HG03060 (cell line): ENCODE measurements around the gene GDF7.
"Not testable (repeated sequence)": the region's sequence is repeated elsewhere in the genome, so short reads cannot be mapped to it uniquely, and the experiment has no call there.

Experiments
- ATAC-seq: cut with Tn5 transposase; IDR thresholded peaks from one replicate; pipeline ENCODE4 v1.9.1; 2021; ENCODE audit warnings: low read depth, moderate number of reproducible peaks; ENCODE audit not compliant: unreplicated experiment

GDF7 gene

DNA sequence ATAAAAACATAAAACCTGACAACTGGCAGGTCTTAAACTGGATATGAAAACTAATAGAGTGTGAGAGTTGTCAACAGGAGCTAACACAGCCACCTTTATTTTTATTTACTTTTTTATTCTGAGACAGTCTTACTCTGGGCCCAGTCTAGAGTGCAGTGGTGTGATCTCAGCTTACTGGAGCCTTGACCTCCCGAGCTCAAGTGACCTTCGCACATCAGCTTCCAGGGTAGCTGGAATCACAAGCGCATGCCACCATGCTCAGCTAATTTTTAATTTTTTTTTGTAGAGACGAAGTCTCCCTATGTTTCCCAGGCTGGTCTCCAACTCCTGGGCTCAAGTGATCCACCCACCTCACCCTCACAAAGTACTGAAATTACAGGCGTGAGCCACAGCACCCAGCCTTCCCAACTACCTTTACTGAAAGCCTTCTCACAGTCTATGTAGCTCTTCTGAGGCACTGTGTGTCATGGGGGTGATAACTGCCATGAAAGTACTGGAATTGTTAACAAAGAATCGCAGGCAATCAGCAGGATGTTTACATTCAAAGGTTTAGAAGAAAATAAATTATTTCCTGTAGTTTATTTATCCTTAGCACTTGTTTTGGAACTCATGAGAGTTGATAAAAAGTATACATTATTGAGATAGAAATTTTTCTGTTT, 24.3 kb downstream of the GDF7 start:
- no peak for ATAC-seq

DNA sequence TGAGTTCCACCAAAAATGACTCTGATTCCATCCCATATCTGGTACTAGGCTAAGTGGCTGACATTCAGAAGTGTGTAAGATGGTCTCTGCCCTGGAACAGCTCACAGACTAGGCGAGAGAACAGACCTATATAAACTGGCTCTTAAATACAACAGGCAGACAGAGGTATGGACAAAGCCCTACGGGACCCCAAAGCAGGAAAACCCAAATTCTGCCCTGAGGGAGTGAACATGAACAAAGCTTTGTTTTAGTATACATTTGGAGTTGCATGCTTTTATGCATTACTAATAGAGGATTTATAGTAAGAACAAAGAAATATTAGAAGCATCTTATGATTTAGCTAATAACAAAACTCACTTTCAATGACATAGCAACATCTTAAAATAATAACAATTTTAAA, 25.1 kb downstream of the GDF7 start:
- no peak for ATAC-seq

DNA sequence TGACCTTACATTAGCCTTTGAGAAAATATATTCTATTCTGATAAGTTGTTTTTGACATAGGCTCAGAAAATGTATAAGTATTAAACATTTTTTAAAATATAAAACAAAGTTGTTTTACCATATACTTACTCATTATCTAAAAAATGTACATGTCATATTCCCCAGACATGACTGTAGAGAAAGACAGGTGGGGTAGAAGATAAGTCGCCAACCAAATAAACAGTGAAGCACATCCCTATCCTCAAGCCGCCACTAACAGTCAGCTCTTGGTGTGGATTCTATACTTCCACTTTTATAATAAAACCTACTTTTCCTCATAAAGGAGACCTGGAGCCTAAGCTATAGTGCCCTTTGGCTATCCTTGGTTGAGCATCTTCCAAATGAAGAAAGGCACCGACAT, 26.4 kb downstream of the GDF7 start:
- ATAC-seq: no peak

DNA sequence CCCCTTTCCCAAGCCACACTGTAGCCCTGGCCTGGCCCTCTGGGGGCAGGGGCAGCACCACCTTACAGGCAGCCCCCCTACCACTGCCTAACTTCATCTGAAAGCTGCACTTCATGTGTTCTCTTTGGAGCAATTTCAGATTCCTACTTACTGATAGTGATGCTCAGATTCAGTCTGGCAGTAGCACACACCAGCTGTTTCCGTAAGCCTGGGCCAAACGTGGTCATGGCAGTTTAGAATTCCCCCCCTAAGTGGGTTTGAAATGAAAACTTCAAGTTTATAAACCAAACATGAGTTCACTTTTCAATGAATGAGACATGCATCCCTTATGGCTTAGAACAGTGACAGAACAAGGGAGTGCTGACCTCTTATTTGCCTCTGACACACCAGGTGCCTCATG, 29.4 kb downstream of the GDF7 start:
- ATAC-seq: no peak

DNA sequence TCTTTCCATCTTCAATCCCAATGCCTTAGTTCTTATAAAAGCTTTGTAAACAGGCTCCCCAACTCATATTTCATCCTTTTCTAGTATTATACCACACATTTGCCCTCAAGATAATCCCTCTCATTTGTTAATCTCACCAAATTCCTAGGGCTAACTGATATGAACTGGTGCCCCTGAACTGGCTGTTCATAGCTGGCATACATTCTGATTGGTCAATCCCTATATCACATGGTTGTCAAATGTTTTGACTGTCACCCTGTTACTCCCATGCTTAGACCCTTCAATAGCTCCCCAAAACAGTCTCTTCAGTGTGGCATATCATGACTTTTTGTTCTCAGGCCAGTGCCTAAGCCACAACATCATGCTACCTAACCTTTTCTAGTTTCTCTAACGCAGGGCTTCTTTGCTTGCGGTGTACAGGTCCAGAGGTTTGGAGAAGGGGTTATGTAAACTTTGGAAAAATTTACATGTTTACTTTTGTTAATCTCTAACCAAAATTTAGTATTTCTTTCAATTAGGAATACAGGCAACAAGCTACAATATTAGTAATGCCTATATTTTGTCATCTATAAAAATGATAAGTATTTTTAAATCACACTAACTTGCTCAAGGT, 30.5 kb downstream of the GDF7 start:
- no peak for ATAC-seq

DNA sequence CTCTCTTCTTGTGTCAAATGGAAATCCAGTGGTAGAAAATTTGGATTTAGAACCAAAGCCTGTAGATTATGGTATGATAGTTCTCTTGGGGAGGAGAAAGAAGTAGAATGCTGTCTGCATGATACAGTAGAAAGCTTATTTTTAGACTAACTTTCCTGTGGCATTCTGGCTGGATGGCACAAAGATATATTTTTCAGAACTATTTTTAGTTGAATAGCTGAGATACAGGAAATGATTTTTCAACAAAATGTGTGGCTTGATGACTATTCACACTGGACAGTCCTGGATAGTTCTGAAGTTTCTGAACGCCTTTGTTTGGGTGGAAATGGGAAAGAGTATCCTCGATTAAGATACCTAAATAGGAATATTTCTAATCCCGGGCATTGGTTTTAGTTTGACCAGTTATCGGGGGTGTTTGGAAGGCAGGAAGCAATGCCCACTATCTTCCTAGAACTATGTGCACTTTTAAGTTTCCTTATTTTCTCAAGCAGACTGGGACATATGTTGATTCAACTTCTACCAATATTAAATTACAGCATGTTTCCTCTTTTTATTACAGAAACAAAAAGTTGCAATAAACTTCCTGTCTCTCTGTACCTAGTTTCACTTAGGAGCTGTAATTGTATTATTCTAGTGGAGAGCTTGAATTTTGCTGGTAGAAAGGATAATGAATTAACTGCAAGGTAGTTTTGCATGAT, 32.1 kb downstream of the GDF7 start:
- ATAC-seq: no peak

DNA sequence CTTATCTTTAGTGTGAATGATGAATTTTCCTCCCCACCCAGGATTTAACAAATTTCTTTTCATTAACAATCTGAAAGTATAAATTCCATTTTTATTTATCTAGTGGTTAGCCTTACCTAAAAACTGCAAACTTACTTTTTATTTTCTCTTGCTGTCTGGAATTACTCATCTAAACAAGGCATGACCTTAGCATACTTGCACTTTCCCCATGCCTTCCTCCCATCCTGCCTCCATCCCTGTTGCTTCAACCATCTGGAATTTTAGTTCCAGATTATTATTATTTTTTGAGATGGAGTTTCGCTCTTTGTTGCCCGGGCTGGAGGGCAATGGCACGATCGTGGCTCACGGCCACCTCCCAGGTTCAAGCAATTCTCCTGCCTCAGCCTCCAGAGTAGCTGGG, 35.6 kb downstream of the GDF7 start:
- no peak for ATAC-seq

DNA sequence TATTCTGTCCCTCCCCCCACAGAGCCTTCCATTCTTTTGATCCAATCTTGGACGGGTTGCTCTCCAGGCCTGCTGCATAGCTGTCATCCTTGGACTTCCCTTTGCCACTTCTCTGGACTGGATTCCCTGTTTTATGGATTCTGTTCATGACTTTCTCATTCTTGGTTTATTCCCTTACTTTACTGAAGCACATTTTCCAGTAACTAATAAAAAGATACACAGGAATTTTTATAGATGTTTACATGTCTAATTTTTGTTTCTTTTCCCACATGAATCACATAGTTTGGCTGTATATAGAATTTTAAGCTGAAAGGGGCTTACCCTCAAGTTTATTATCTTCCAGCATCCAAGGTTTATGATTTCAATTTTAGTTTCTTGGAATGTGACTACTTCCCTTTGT, 37.9 kb downstream of the GDF7 start:
- no peak for ATAC-seq

DNA sequence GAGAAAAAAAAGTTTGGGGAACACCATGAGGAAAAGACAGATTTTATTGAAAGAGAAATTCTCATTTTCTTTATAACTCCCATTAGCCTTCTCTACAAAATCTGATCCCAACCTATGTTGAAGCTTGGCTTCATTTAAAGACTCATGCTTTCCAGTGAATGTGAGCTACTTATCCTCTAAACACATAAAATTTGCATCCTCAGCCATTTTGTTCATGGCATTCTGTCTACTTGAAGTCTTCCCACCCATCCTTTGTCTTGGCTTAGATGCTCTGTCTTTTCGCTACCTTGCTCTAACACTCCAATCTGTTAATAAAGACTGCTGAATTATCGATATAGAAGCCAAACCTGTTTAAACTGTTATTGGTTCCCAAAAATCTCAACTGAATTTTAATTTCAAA, 39.3 kb downstream of the GDF7 start:
- ATAC-seq: no peak

DNA sequence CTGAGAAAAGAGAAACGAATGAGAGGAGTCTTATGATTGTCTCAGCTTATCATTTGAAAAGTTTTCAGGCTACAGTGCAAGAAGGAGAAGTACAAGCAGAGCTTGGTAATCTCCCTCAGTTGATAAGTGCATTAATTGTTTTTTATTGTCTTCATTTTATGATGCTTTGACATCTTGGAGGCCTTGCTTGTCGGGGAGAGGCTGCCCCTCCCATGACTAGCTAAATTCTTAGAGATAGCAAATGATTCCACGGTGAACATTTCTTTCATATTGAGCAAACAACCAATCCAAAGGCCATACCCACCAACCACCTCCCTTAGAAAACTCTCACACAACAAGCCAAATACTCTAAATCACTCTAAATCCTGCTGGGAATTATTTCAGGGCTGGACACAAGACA, 39.8 kb downstream of the GDF7 start:
- no peak for ATAC-seq

DNA sequence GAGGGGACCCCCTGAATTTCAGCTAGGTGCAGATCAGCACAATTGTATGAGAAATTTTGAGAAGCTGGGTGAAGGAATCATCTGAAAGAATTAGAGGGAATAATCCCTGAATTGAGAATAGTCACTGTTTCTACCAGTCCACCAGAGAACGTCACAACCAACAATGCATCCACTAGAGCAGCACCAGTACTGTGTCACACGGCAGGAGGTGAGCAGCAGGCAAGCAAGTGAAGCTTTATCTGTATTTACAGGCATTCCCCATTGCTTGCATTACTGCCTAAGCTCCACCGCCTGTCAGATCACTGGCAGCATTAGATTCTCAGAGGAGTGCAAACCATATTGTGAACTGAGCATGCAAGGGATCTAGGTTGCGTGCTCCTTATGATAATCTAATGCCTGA, 40.7 kb downstream of the GDF7 start:
- ATAC-seq: no peak

DNA sequence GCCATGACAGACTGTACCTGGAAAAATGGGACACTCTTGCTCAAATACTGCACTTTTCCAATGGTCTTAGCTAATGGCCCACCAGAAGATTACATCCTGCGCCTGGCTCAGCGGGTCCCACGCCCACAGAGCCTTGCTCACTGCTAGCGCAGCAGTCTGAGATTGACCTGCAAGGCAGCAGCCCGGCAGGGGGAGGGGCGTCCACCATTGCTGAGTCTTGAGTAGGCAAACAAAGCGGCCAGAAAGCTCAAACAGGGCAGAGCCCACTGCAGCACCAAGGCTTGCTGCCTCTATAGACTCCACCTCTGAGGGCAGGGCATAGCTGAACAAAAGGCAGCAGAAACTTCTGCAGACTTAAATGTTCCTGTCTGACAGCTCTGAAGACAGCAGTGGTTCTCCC, 44.7 kb downstream of the GDF7 start:
- not testable (repeated sequence) for ATAC-seq

DNA sequence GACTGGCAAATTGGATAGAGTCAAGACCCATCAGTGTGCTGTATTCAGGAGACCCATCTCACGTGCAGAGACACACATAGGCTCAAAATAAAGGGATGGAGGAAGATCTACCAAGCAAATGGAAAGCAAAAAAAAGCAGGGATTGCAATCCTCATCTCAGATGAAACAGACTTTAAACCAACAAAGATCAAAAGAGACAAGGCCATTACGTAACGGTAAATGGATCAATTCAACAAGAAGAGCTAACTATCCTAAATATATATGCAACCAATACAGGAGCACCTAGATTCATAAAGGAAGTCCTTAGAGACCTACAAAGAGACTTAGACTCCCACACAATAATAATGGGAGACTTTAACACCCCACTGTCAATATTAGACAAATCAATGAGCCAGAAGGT, 46.6 kb downstream of the GDF7 start:
- ATAC-seq: not testable (repeated sequence)

DNA sequence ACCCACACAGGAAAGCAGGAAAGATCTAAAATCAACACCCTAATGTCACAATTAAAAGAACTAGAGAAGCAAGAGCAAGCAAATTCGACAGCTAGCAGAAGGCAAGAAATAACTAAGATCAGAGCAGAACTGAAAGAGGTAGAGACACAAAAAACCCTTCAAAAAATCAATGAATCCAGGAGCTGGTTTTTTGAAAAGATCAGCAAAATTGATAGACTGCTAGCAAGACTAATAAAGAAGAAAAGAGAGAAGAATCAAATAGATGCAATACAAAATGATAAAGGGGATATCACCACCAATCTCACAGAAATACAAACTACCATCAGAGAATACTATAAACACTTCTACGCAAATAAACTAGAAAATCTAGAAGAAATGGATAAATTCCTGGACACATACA, 47.5 kb downstream of the GDF7 start:
- ATAC-seq: not testable (repeated sequence)

DNA sequence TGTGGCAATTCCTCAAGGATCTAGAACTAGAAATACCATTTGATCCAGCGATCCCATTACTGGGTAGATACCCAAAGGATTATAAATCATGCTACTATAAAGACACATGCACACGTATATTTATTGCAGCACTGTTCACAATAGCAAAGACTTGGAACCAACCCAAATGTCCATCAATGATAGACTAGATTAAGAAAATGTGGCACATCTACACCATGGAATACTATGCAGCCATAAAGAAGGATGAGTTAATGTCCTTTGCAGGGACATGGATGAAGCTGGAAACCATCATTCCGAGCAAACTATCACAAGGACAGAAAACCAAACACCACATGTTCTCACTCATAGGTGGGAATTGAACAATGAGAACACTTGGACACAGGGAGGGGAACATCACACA, 49.2 kb downstream of the GDF7 start:
- not testable (repeated sequence) for ATAC-seq

DNA sequence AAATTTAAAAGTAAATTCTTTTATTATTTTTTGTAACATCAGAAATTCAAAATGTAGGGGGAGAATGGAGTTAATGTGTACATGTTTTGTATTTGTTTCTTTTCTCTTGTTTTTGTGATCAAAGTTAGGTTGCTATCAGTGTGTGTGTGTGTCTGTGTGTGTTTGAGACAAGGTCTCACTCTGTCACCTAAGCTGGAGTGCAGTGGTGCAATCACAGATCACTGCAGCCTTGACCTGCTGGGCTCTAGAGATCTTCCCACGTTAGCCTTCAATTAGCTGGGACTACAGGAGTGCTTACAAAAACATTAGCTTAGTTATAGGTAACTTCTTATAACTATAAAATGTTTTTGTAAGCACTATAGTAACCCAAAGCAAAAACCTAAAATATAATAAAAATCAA, 50.7 kb downstream of the GDF7 start:
- no peak for ATAC-seq

DNA sequence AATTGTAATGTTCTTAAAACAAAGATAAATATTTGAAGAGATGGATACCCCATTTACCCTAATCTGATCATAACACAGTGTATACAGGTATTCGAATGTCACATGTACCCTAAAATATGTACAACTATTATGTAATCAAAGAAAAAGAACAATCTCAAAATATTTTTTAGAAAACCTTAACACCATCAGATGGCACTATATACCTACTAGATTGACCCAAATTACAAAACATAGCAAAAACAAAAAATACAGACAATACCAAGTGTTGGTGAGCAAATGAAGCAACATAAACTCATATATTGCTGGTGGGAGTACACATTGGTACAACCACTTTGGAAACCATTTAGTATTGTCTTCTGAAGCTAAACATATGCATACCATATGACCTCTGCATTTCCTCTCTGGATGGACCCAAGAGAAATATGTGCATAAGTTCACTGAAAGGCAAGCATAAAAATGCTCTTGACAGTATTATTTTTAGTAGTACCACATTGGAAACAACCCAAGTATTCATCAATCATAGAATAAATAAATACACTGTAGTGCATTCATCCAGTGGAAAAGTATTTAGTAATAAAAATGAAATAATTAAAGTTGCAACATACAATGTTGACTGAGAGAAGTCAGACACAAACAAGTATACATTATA, 55.8 kb downstream of the GDF7 start:
- no peak for ATAC-seq

DNA sequence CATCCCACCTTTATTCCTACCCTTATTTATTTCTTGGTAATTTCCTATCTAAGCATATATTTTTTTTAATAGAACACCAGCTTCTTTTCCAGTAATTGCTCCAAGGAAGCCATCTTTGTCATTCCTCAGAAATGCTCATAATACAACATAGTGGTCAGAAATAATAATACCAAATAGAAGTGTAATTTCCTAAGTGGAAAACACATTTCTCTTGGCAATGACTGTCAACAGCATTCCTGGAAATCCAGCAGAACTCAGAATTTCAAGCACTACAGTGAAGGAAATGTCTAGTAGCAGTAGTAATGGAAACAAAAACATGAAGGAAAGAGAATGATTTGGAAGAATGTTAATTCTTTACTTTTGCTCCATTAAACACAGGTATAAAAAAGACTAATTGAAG, 56.6 kb downstream of the GDF7 start:
- no peak for ATAC-seq

DNA sequence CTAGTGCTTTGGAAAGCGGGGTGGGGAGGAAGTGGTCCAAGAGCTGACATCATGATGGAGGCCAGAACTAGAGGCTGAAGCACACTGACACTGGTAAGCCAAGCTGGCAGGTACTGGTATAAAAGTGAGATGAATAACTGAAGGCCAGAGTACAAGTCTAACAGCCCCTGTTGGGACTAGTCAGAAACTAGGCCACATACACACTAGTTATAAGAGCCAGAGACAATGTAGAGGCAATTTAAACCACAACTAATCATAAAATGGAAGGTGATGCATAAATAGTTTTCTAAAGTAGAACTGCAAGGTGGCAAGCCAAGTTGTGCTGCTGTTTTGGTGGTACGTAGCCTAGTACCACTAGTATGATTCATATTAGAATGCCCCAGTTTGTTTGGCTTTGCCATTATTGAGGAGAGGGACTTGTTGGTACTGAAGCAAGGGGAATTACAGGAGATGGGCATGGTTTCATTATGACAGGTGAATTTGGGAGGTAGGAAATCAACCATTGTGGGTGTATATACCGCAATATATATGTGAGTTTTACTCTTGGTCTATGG, 57.6 kb downstream of the GDF7 start:
- ATAC-seq: no peak

DNA sequence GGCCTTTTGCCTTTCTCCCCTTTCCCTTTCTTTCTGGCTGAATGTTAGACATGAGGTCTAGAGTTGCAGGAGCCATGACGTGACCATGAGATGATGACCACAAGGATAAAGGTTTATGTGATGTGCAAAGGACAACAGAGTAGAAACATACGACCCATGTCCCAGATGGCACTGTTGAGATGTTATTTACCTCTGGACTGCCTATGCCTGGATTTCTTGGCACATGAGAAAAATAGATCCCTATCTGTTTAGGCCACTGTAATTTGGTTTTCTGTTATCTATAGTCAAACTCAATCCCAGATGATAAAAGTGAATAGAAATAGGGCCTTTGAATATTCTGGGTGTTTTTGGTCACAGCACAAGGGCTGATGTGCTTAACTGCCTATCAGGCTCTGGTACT, 58.8 kb downstream of the GDF7 start:
- no peak for ATAC-seq

DNA sequence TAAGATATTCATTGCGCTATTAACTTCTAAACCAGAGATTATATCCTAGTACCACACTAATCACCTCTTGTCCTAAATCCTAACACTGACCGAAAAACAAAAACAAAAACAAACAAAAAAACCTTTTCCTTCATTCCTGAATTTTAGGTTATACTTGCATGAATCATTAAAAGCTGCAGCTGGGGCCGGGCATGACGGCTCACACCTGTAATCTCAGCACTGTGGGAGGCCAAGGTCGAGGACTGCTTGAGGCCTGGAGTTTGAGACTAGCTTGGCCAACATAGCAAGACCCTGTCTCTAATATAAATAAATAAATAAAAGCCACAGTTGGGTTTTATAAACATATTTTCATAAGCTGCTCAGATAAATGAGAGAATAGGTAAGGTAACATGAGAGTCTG, 60.0 kb downstream of the GDF7 start:
- no peak for ATAC-seq
